ENCODE data around the gene RBM33. TPM values are rescaled to one million over a fixed set of nuclear protein-coding genes. Genes with fewer than 3 reads are reported as not detected.

Gene RBM33
- total RNA-seq, 1 donor from 2014 or later, result 62.8 TPM

DNA sequence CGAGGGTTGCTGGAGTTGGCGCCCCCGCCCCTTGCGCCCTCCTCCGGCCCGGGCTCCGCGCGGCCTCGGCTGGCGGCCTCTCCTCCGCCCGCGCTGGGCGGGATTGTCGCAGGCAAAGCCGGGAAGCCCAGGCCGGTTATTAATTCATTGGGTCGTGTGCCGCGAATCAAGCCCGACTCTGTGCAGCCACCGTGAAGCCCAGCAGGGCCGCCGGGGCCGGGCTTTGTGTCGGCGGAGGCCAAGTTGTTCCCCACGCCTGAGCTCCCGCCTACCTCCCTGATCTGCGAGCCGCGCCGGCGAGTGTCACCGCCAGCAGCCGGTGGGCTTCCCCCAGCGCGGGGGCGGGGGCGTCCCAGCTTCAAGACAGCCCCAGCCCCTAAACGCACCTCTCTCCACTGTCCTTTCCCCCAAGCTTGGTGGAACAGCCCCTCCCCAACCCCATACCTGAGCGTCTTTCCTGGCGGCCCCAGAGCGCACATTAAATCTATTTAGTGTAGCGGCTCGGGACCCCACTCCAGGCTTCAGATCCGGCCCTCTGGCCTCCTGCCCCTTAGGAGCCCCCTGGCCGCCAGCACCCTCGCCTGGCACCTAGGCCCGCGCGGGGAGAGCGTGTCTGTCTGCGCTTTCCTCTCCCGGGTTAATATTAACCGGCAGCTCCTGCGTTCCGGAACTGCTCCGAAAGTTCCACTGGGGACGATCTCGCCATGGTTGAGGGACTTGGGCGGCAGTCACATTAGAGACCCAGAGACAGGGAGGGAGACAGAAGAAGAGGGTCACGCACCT lies 164.3 kb downstream of the RBM33 start:
- peaks cover 48% of the 10 kb centered on the region for H3K4me1 ChIP-seq
- H3K9me3 ChIP-seq, result no peaks in the 10 kb centered on the region
- ATAC-seq, result peak; percentile 3
- DNase-seq, result peak; percentile 75
- intact Hi-C loops (cut with DNase I), result no loop called here
- TF ChIP-seq, protein P1, sequence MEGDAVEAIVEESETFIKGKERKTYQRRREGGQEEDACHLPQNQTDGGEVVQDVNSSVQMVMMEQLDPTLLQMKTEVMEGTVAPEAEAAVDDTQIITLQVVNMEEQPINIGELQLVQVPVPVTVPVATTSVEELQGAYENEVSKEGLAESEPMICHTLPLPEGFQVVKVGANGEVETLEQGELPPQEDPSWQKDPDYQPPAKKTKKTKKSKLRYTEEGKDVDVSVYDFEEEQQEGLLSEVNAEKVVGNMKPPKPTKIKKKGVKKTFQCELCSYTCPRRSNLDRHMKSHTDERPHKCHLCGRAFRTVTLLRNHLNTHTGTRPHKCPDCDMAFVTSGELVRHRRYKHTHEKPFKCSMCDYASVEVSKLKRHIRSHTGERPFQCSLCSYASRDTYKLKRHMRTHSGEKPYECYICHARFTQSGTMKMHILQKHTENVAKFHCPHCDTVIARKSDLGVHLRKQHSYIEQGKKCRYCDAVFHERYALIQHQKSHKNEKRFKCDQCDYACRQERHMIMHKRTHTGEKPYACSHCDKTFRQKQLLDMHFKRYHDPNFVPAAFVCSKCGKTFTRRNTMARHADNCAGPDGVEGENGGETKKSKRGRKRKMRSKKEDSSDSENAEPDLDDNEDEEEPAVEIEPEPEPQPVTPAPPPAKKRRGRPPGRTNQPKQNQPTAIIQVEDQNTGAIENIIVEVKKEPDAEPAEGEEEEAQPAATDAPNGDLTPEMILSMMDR (IDR thresholded peaks at IDR 0.05), result no peak
- peak overlapping the region; percentile 52 for H3K4me3 ChIP-seq
- H3K27ac ChIP-seq, result peak overlapping the region; percentile 86
- H3K36me3 ChIP-seq, result no peaks in the 10 kb centered on the region
- H3K27me3 ChIP-seq, result peaks cover 92% of the 10 kb centered on the region

DNA sequence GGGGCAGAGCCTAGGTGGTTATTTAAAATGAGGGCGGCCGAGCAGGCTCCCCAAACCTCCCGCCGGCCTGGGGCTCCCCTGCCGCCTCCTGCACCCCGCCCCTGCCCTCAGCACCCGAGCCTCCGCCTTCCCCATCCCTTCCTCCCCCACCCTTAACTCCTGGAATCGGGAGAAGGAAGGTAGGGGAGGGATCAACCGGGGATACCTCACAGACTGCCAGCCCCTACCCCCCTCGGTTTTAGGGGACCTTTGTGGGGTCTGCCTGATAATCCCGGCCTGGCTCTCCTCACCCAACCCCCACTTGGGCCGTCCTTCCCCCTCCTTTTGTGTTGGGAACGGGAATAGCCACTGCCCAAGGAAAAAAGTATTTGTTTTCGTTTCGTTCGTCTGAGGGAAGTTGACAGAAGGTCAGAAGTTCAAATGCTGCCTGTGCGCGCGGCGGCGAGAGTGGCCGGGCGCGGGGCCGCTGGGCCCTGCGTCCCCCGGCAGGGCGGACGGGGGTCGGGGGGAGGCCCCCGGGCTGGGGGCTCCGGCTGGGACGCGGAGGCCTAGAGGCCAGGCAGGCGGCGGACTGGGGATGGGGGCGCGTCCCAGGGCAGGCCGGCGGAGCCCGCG lies 165.0 kb downstream of the RBM33 start:
- H3K27me3 ChIP-seq, result peaks cover 97% of the 10 kb centered on the region
- H3K27ac ChIP-seq, result peak overlapping the region; percentile 86
- peaks cover 43% of the 10 kb centered on the region for H3K4me1 ChIP-seq
- peak overlapping the region; percentile 52 for H3K4me3 ChIP-seq
- intact Hi-C loops (cut with DNase I), result no loop called here
- TF ChIP-seq, protein P1 (IDR thresholded peaks at IDR 0.05), result no peak
- H3K36me3 ChIP-seq, result no peaks in the 10 kb centered on the region
- DNase-seq, result peak; percentile 79
- ATAC-seq, result peak; percentile 30
- no peaks in the 10 kb centered on the region for H3K9me3 ChIP-seq

DNA sequence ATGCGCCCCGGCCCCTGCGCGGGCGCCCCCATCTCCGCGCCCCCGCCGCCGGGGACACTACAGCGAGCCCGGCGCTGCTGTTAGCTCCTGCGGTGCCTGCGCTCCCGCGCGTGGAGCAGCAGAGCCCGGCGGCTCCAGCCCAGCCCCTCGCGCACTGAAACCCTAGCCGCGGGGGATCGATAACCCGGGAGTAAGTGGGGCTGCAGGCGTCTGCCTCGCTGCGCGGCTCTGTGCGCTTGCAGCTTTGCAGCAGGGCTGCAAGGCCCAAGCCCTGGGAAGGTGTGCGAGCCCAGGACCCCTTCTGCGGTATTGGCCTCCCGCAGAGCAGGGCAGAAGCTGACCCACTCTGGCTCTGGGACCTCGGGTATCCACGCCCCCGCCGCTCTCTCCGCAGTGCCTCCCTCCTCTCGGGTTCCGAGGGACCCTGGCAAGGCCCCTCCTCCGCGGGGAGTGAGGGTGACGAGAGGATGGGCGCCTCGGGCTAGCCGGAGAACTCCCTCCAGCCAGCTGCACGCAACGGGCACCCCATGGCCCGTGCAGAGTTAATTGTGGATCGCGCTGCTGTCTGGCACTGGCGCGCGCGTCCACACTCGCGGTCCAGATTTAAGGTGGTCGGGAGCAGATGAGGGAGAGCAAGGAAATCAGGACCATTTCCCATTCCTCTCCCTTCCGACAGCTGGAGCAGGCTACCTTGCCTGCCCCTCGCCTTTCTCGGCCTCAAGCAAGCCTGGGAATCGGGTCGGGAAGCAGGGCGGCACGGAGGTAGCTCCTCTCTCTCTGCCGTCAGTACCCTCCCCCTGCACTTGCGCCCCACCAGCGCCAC lies 165.7 kb downstream of the RBM33 start:
- H3K36me3 ChIP-seq, result no peaks in the 10 kb centered on the region
- TF ChIP-seq, protein P1 (IDR thresholded peaks at IDR 0.05), result no peak
- no peaks in the 10 kb centered on the region for H3K9me3 ChIP-seq
- ATAC-seq (no peak), DNase-seq (peak; percentile 70)
- H3K4me3 ChIP-seq, result peak overlapping the region; percentile 52
- peak overlapping the region; percentile 47 for H3K27ac ChIP-seq
- intact Hi-C loops (cut with DNase I), result loop anchor here (10.0 kb wide), 1 partner anchor 665 kb away; no protein-coding TSS in a partner anchor
- H3K4me1 ChIP-seq, result peaks cover 38% of the 10 kb centered on the region
- peaks cover 94% of the 10 kb centered on the region for H3K27me3 ChIP-seq

DNA sequence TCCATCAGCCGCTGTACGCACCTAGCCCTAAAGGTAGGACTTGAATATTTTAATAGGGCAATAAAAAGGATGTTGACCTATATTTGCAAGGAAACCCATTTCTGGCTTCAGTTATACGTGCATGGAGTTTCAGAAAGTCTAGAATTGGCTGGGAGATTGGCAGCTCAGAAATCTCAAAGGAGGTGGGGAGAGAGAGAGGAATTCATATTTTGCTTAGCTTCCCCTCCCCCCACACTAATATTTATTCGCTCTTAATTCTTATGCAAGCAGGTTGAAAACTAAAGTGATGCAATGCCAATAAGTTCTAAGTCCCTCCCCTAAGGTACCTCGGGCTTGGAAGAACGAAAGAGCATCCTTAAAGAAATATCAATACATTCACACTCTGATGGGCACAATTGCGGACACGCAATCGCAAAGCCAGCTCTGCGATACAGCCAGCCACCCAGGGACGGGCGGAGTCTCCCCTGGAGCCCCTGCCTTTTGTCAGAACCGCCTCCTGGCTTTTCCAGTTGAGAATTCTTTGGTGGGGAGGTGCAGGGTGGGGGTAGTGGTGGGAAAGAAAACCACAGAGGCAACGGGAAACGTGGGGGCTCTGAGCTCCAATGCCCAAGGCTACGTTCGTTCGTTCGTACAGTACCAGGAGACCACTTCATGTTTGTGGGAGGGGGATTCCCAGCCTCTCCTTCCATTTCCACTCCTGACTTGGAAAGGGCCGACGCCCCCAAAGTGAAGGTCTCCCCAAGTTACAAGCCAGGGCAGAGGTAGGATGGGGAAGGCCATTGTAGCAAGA lies 166.5 kb downstream of the RBM33 start:
- Histone ChIP-seq H3K27ac (no peak overlapping the region), H3K4me3 (peak overlapping the region; percentile 52), H3K36me3 (no peaks in the 10 kb centered on the region), H3K4me1 (peaks cover 34% of the 10 kb centered on the region), H3K9me3 (no peaks in the 10 kb centered on the region), H3K27me3 (peaks cover 88% of the 10 kb centered on the region)
- intact Hi-C loops (cut with DNase I), result loop anchor here (10.0 kb wide), 1 partner anchor 664 kb away; no protein-coding TSS in a partner anchor
- TF ChIP-seq, protein P1 (IDR thresholded peaks at IDR 0.05), result no peak
- DNase-seq (no peak), ATAC-seq (no peak)

DNA sequence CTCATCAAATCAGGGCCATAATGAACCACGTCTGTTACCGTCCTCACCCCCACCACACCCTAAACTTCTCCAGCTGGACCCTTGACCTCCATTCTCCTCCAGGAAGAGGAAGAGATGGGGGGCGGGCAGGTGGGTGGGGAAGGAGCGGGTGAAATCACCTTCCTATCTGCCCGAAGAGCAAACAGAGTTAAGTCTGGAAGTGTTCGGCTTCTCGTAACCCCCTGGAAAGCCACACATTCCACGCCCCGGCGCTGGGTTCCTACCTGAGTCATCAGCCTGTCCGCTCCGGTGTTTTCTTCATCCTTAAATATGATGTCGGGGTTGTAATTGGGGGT lies 167.1 kb downstream of the RBM33 start:
- ATAC-seq (no peak), DNase-seq (peak; percentile 68)
- Histone ChIP-seq H3K4me3 (peak overlapping the region; percentile 29), H3K36me3 (no peaks in the 10 kb centered on the region), H3K4me1 (peaks cover 28% of the 10 kb centered on the region), H3K27me3 (peaks cover 82% of the 10 kb centered on the region), H3K9me3 (no peaks in the 10 kb centered on the region), H3K27ac (no peak overlapping the region)
- TF ChIP-seq, protein P1 (IDR thresholded peaks at IDR 0.05), result no peak
- intact Hi-C loops (cut with DNase I), result loop anchor here (10.0 kb wide), 1 partner anchor 663 kb away; no protein-coding TSS in a partner anchor
